Psoas muscle (tissue), 8 donors: ENCODE measurements around the gene CIDEB. TPM values are rescaled to one million over a fixed set of nuclear protein-coding genes. Genes with fewer than 3 reads are reported as not detected.

ENCODE experiments used
- ATAC-seq, 4 donors: fragments of 200-7000 bp; cut with Tn5 transposase; one replicate each; pipeline ENCODE4 v1.9.1; 2020; ENCODE audit warnings: moderate library complexity in 3 of 4, mild to moderate bottlenecking in 2 of 4
- DNase-seq, 2 donors: peaks; one replicate each; pipeline ENCODE4 v3.0.0-alpha.2; 2020
- H3K27ac ChIP-seq: fragments of 200-600 bp; one replicate; pipeline ENCODE4 v1.8.0; 2022
- H3K27me3 ChIP-seq, 3 donors: fragments of 200-600 bp in 1 of 3; one replicate each; pipeline versions ENCODE4 v1.6.1 to v1.8.0; 2013 to 2022; ENCODE audit warnings: low read length in 2 of 3, mild to moderate bottlenecking in 2 of 3, moderate library complexity in 1 of 3; ENCODE audit not compliant: insufficient read depth in 3 of 3
- H3K36me3 ChIP-seq, 2 donors: fragments of 200-600 bp in 1 of 2; one replicate each; pipeline versions ENCODE4 v1.6.1 to v1.8.0; 2013 to 2022; ENCODE audit warnings: low read depth in 1 of 2, mild to moderate bottlenecking in 1 of 2, moderate library complexity in 1 of 2; ENCODE audit not compliant: insufficient read depth in 1 of 2
- H3K4me1 ChIP-seq: fragments of 200-600 bp; one replicate; pipeline ENCODE4 v1.8.0; 2022
- H3K4me3 ChIP-seq: fragments of 200-600 bp; one replicate; pipeline ENCODE4 v1.8.0; 2022; ENCODE audit warnings: mild to moderate bottlenecking
- H3K9me3 ChIP-seq: fragments of 200-600 bp; one replicate; pipeline ENCODE4 v1.8.0; 2022
- CTCF ChIP-seq: fragments of 200-600 bp; IDR thresholded peaks from one replicate; pipeline ENCODE4 v1.8.0; 2022; ENCODE audit warnings: antibody characterized with exemption
- WGBS, 3 donors: extraction: QIAGEN DNeasy Blood & Tissue Kit; methylation state at CpG; one replicate each; pipeline versions ENCODE4 v1.1.6 to v1.1.7; 2013; 5-methylcytosine and 5-hydroxymethylcytosine counted together
- intact Hi-C, 2 donors: fragments of 100-400 bp; cut with DNase I; formaldehyde crosslinking; loops; one replicate each; pipeline versions ENCODE4 v1.11.0 to v1.14.2; 2022
- polyA plus RNA-seq, 3 donors: library from polyadenylated mRNA; stranded (reverse); fragments of 200-250 nt; gene quantifications; one replicate each; pipeline ENCODE4 v1.2.3, GENCODE V29; 2013
- total RNA-seq, 4 donors: library from RNA; stranded (reverse); fragmentation: NEBNext Ultra II Directional in 2 of 4; extraction: Animal tissue kit (Norgen Biotek cat#: 25700) in 2 of 4; gene quantifications; one replicate each; pipeline versions ENCODE4 v1.2.1 to v1.2.4, GENCODE V29; 2021 to 2023
- donor health status: healthy with polysubstance abuse.
- donor health status: DM: no; HTN: no; CAD: no; lungs with moderate emphysema.
- donor health status: Bipolar disorder and iron deficiency.
- donor health status: healthy.
- donor health status: DM: yes; HTN: yes; CAD: no.
- donor health status: DM: no; HTN: no; CAD: no.
- donor health status: DM: no; HTN: no; CAD: no.
- donor health status: DM: yes; HTN: yes; CAD: no.

Gene CIDEB
- total and polyA plus RNA-seq, 7 donors = 0.95 to 2.5 (median 1.7) TPM

DNA sequence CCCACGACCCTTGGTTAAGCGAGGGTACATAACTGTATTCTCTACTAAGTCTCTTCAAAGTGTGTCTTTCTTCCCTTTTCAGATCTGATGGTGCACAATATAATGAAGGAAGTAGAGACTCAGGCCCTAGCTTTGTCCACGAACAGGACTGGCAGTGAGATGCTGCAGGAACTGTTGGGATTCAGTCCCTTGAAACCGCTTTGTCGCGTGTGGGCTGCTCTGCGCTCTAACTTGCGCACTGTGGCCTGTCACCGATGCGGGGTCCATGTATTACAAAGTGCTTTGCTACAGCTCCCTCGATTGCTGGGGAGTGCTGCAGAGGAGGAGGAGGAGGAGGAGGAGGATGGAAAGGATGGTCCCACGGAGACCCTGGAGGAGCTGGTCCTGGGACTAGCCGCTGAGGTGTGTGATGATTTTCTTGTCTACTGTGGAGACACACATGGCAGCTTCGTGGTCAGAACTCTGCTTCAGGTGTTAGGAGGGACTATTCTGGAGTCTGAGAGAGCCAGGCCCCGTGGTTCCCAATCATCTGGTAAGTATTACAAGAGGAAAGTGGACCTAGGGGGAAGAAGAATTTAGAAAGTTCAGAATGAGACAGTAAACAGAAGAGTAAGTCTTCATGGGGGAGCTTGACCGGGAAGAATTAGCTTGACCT is 7.3 kb downstream of the CIDEB start:
- TF ChIP-seq CTCF = no peak
- ATAC-seq (no peak), DNase-seq (no peak)
- intact Hi-C loops = no loop called here
- H3K36me3 ChIP-seq = peaks cover 0 to 57% of the 10 kb centered on the region in 2 donors
- H3K9me3 ChIP-seq = no peaks in the 10 kb centered on the region
- H3K27ac ChIP-seq = peak overlapping the region; percentile 90
- peak overlapping the region; percentile 98 for H3K4me3 ChIP-seq
- H3K4me1 ChIP-seq = peaks cover 27% of the 10 kb centered on the region
- H3K27me3 ChIP-seq = no peaks in the 10 kb centered on the region
- 28 to 32% (median 31%) methylated on average over 16 of the region's 16 CpGs for WGBS, 3 donors

- 1% methylated on average over 70 to 75 of the region's 75 CpGs for WGBS, 3 donors
- intact Hi-C loops = loop anchor here in 1 of 2 donors (2.0 kb wide), 1 partner anchor 55 kb away; no protein-coding TSS in a partner anchor
Observed at GRCh38 chr14:24299255-24300191, 8.3 kb downstream of the CIDEB start, which contains the start of the genes DHRS1 and NOP9. Gene DHRS1 (minus strand): TSS chr14:24299780. CDS start chr14:24299106, 674 bp downstream. Gene NOP9 (plus strand): TSS chr14:24299850. CDS start chr14:24299955, 105 bp downstream.

GRCh38 chr14:24298892-24299254 is 8.9 kb downstream of the CIDEB start:
- Histone ChIP-seq H3K9me3 (no peaks in the 10 kb centered on the region), H3K27me3 (no peaks in the 10 kb centered on the region), H3K4me1 (peaks cover 27% of the 10 kb centered on the region), H3K36me3 (peaks cover 0 to 53% of the 10 kb centered on the region in 2 donors), H3K27ac (peak overlapping the region; percentile 90), H3K4me3 (peak overlapping the region; percentile 98)
- ATAC-seq = peak in 3 of 4 donors; percentile 29 to 38 (median 36)
- no peak for TF ChIP-seq CTCF
- intact Hi-C loops = loop anchor here in 1 of 2 donors (2.0 kb wide), 1 partner anchor 54 kb away; no protein-coding TSS in a partner anchor
- no peak for DNase-seq
- 48 to 50% (median 48%) methylated on average over 7 of the region's 7 CpGs for WGBS, 3 donors

More at GRCh38 chr14:24299255-24300191, 8.3 kb downstream of the CIDEB start, which contains the start of the genes DHRS1 and NOP9:
- Histone ChIP-seq H3K27ac (peak within 1 kb of the TSS; percentile 90), H3K9me3 (no peaks in the 10 kb centered on the region), H3K36me3 (peaks cover 0 to 57% of the 10 kb centered on the region in 2 donors), H3K4me3 (peak within 1 kb of the TSS; percentile 98), H3K27me3 (no peaks in the 10 kb centered on the region), H3K4me1 (peaks cover 27% of the 10 kb centered on the region)
- peak; percentile 91 to 95 for DNase-seq
- no peak for TF ChIP-seq CTCF
- ATAC-seq = peak; percentile 91 to 96 (median 94)

- Histone ChIP-seq H3K27ac (peak overlapping the region; percentile 20), H3K4me1 (peaks cover 27% of the 10 kb centered on the region), H3K4me3 (no peak overlapping the region), H3K9me3 (no peaks in the 10 kb centered on the region), H3K36me3 (peaks cover 0 to 44% of the 10 kb centered on the region in 2 donors), H3K27me3 (no peaks in the 10 kb centered on the region)
- peak; percentile 19 for TF ChIP-seq CTCF
- DNase-seq (no peak), ATAC-seq (no peak)
- 55 to 59% (median 56%) methylated on average over 5 of the region's 5 CpGs for WGBS, 3 donors
- intact Hi-C loops = no loop called here
Observed at GRCh38 chr14:24297190-24297964, 10.4 kb downstream of the CIDEB start.
